HG02623 (cell line): Measurements from ENCODE around the gene NRCAM.
"Not testable (repeated sequence)": the region's sequence is repeated elsewhere in the genome, so short reads cannot be mapped to it uniquely, and the experiment has no call there.

Experiments
- ATAC-seq: cut with Tn5 transposase; IDR thresholded peaks from one replicate; pipeline ENCODE4 v1.9.1; 2021; ENCODE audit warnings: moderate library complexity; ENCODE audit not compliant: unreplicated experiment

The NRCAM gene

DNA sequence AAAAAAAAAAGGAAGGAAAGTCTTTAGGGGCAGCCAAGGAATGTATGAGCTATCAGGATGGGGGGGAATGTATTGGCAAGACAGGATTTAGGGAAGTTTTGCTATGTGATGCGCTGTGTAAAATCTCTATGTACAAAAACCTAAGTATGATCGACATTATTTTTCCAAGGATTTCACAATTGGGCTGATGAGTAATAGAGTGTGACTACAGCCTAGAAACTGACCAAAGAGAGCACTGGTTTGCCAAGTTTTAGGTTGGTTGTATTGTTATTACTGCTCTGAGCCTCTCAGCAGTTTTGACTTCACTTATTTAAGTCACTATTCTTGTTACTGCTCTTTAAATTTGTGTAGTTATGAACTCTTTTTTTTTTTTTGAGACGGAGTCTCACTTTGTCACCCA lies 107.3 kb downstream of the NRCAM start:
- ATAC-seq: no peak

DNA sequence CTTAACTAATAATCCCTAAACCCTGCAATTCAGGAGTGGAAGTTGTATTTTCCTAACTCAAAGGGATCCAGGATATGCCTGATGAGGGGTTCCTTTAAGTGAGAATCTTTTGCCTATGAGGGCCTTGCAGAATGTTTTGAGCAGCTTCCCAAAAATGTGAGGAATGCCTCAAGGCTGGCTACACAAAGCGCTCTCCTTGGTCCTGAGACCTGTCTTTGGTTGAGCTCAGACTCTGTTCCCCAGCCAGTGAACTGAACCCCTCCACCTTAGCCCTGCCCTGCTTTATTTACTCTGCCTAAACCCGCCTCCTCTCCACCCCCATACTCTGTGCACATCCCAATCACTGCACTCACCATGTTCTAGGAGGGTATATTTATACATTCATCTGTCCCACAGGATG lies 108.6 kb downstream of the NRCAM start:
- ATAC-seq: no peak

DNA sequence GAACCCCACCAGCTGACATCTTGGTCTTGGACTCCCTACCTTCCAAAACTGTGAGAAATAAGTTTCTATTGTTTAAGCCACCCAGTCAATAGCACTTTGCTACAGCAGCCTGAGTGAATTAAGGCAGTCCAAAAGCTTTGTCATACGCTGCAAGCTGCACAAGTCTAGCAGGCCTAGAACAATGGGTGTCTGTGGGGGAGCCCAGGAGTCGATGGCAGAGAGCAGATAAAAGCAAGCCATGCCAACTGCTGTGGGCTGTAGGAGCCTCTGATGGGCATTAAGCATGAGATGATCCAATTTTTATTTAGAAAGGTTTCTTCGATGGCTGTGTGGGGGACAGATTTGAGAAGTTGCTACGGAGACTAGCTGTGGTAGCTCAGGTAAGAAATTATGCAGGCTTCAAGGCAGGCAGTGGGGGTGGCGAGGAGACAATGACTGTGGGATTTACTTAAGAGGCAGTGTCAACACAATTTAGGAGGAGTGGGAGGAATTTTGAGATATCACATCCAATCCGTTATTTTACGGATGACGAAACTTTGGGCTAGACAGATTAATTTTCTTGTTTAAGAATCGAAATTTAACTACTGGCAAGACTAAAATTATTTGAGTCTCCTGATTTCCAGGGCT lies 110.4 kb downstream of the NRCAM start:
- no peak for ATAC-seq

DNA sequence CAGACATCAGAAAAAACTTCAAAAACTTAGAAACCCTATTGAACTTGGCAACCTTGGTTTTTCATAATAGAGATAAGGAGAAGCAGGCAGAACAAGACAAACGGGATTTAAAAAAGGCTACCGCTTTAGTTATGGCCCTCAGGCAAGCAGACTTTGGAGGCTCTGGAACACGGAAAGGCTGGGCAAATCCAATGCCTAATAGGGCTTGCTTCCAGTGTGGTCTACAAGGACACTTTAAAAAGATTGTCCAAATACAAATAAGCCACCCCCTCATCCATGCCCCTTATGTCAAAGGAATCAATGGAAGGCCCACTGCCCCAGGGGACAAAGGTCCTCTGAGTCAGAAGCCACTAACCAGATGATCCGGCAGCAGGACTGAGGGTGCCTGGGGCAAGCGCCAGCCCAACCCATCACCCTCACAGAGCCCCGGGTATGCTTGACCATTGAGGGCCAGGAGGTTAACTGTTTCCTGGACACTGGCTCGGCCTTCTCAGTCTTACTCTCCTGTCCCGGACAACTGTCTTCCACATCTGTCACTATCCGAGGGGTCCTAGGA lies 115.3 kb downstream of the NRCAM start:
- no peak for ATAC-seq

GRCh38 chr7:108340406-108340805 lies 115.8 kb downstream of the NRCAM start:
- not testable (repeated sequence) for ATAC-seq

DNA sequence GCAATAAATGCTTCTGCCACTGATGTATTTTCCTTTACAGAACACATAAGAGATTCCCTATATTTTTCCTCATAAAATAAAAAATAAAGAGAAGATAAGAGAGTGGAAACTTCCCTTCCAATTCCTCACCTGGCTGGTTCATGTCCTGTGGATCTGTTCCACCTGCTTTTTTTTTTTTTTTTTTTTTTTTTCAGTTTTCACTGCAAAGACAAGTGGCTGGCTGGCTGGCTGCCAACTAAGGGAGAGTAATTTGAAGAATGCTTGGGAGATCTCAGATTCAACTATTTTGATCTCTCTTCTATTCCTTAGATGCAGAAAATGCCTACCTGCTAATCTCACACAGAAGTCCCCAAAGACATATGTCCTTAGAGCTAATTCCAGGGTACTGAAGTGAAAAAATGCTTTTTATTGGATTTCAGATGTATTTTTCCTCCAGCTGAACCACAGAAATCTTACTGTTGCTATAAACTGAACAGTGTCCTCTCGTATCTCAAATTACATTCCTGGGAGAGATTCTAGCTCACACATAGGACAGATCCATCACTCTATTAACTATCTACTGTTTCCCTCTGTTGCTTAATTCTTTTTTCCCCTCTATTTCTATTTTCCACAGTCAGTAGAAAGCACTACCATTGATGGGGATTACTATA lies 120.8 kb downstream of the NRCAM start:
- no peak for ATAC-seq

- ATAC-seq: no peak
These were observed 123.3 kb downstream of the NRCAM start for GRCh38 chr7:108332937-108333336.

DNA sequence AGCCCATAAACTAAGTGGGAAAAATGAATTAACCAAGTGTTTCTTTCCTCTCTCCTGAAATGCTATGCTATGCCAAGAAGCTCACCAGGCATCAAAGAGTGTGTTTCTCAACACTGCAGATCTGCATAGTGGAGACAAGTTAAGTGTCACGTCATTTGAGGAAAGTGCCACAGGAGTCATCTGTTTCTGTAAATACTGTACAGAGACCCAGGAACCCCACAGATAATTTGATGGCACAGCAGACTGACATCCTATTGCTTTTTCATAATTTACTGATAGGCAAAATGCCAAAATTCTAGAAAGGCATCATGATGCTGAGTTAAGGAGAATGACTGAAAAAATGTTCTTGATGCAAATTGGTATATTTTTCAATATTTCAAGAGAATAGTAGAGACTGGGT lies 124.3 kb downstream of the NRCAM start:
- no peak for ATAC-seq

GRCh38 chr7:108330227-108330626 lies 126.0 kb downstream of the NRCAM start:
- no peak for ATAC-seq

- ATAC-seq: no peak
These were observed 126.7 kb downstream of the NRCAM start for GRCh38 chr7:108329514-108329913.

DNA sequence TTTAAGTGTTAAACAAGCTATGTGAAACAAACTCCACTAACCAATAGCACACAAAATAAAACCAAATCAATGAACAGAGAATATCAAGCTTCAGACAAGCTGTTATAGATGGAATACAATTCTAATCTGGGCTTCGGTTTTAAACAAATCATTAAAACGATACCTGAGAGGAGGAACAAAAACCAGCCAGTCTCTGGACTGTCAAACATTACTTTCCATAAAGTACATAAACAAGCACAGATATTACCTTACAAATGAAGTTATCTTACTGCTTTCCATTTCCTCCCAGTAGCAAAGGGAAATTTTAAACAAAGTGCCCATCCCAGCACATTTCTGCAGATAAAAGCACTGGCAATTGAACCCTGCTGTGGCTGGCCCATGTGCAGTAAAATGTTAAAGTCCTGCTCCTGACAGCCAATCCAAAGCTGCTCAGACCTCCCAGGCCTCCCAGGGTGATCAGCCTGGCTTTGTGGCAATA lies 128.0 kb downstream of the NRCAM start:
- ATAC-seq: peak; percentile 77

DNA sequence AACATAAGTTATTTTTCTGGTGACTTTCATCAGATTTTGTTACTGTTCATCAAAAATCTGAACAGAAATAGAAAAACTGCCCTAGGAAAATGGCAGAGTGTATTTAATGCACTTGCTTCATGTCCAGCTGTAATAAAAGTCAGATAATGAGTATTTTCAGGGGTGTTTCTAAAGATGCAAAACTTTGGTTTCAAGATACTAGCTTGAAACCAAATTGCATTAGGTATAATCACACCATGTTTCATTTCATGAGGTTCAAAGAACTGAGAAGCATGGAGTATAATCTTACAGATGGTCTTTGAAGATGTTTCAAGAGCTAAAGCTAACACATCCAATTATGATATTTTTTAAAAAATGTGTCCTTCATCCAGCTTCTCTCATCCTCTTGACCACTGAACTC lies 128.9 kb downstream of the NRCAM start:
- no peak for ATAC-seq

DNA sequence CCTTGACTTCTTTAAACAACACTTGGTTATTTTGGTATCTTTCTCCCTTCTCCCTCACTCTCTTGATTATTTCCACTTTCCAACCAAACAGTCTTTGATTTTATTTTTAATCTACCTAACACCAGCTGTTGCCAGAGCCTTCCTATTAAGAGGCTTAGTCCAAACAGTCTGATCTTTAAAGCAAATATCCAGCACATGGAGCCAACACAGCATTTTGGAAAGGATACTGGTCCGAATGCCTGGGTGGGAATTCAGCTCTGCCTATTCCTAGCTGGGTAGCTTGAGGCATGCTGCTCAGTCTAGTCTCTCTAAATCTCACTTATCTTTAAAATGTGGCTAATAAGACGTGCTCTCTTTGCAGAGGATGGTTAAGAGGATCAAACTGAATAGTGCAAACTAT lies 129.3 kb downstream of the NRCAM start:
- no peak for ATAC-seq

GRCh38 chr7:108324053-108325038 lies 131.9 kb downstream of the NRCAM start:
- no peak for ATAC-seq

GRCh38 chr7:108322925-108323832 lies 133.1 kb downstream of the NRCAM start:
- no peak for ATAC-seq

GRCh38 chr7:108322046-108322445 lies 134.2 kb downstream of the NRCAM start:
- ATAC-seq: no peak

- ATAC-seq: no peak
These were observed 134.9 kb downstream of the NRCAM start for GRCh38 chr7:108321359-108321758.

DNA sequence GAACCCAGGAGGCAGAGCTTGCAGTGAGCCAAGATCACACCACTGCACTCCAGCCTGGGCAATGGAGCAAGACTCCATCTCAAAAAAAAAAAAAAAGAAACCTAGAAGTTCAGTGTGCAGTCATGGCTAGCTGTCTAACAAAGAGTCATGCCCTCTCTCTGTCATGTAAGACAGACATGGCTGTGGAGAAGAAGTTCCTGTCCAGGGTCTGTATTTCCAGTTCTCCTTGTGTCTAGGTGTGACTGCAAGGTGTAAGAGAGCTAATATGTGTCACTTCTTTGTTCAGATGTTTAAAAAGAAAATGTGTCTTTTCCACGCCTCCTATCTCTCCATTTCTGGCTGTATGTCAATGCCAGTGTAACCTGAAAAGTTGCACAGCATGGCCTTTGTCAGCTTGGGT lies 139.5 kb downstream of the NRCAM start:
- no peak for ATAC-seq

DNA sequence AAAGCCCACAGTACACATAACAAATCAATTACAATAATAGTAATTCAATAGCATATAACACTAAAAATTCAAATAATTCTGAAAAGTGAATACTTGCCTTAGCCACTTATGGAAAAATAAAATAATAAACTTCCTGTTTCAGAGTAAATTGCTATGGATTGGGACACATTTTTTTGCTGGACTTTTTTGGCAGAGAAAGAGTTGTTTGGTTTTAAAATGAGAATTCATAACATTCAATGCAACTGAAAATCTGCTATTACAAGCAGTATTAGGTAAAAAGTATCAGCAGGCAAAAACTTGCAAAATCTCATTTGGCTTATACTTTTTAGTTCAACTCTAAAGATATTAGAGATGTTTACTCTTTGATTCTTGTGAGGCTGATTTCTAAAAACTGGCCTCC lies 141.7 kb downstream of the NRCAM start:
- no peak for ATAC-seq

DNA sequence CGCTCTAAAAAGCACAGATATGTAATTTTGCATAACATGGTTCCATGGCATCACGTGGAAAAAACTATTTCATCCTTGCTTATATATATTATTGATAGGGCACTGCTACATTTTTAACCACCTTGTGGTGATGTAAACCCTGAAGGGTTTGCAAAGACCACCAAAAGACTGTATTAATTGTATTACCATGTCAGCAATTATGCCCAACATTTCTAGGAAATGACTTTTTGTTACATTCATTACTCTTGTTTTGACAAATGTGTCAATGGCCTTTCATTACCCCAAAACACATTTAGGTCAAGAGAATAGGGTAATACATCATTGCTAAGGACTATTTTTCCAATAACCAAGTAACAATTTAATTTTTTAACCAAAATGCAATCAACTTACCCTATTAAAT lies 142.2 kb downstream of the NRCAM start:
- ATAC-seq: no peak
